Breast epithelium (tissue), 3 donors: ENCODE measurements around the gene ATP9B.

Experiments
- POLR2AphosphoS5 ChIP-seq, 3 donors: sonication (generic); formaldehyde crosslinking; IDR thresholded peaks; one replicate each; pipeline ENCODE4 v1.6.1; 2017; ENCODE audit warnings: antibody characterized with exemption in 3 of 3
- TF ChIP-seq, protein P1 (sequence below), 3 donors: fragments of 450-650 bp; IDR thresholded peaks; one replicate each; pipeline ENCODE4 v1.5.1; 2016 to 2017; ENCODE audit warnings: antibody characterized with exemption in 3 of 3, mild to moderate bottlenecking in 3 of 3, moderate library complexity in 3 of 3

- no peak for TF ChIP-seq POLR2AphosphoS5 (IDR thresholded peaks at IDR 0.05)
- TF ChIP-seq, protein P1, sequence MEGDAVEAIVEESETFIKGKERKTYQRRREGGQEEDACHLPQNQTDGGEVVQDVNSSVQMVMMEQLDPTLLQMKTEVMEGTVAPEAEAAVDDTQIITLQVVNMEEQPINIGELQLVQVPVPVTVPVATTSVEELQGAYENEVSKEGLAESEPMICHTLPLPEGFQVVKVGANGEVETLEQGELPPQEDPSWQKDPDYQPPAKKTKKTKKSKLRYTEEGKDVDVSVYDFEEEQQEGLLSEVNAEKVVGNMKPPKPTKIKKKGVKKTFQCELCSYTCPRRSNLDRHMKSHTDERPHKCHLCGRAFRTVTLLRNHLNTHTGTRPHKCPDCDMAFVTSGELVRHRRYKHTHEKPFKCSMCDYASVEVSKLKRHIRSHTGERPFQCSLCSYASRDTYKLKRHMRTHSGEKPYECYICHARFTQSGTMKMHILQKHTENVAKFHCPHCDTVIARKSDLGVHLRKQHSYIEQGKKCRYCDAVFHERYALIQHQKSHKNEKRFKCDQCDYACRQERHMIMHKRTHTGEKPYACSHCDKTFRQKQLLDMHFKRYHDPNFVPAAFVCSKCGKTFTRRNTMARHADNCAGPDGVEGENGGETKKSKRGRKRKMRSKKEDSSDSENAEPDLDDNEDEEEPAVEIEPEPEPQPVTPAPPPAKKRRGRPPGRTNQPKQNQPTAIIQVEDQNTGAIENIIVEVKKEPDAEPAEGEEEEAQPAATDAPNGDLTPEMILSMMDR (IDR thresholded peaks at IDR 0.05), result no peak
Measured at GRCh38 chr18:79136742-79137141, 67.5 kb downstream of the ATP9B start.
